Measurements from ENCODE around the gene CDA. TPM values are rescaled to one million over a fixed set of nuclear protein-coding genes. Genes with fewer than 3 reads are reported as not detected.

The CDA gene
- polyA plus RNA-seq, 1 of the 3 experiments (the other 2 are of a cell fraction) = 0.12 TPM

DNA sequence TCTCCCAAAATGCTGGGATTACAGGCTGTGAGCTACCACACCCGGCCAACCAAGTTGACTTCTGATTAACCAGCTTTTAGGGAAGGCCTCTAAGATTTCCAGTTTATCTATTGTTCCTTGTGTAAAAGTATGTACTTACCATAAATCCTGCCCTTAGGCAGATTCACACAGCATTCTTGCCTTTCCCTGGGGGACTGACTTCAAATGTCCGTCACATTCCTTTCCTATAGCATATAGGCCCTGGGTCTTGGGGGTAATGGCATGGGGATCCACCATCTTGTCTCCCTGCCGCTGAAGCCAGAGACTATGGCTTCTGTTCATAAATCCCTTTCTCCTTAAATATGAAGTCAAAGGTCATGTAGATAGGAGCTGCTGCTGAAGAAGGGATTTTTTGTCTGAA lies 43.5 kb downstream of the CDA start:
- ChIA-PET CTCF (interaction anchor here (0.7 to 10.4 kb wide), 32 partner anchors 8 to 156 kb away, joined by 3 to 97 read pairs (median 7); partner anchors contain the start of genes CDA and FAM43B), POLR2A (no interaction called here)
- no peaks in the 10 kb centered on the region; the same call in 1 of the 2 replicates for H4K20me1 ChIP-seq (ENCODE audit: insufficient read depth)
- no peaks in the 10 kb centered on the region for H3K9me3 ChIP-seq
- no peak for TF ChIP-seq ELF1 (IDR thresholded peaks at IDR 0.05)
- no peak for TF ChIP-seq FOXM1 (IDR thresholded peaks at IDR 0.05; ENCODE audit: low read depth)
- no peak for TF ChIP-seq RFX5 (IDR thresholded peaks at IDR 0.05; ENCODE audit: low read length)
- TF ChIP-seq CHD2 (IDR thresholded peaks at IDR 0.05; ENCODE audit: low read length, partially characterized antibody) = no peak
- no peak for TF ChIP-seq IRF3 (IDR thresholded peaks at IDR 0.05; ENCODE audit: low read depth, low read length)
- H3K9me2 ChIP-seq = no peaks in the 10 kb centered on the region
- peaks cover 0 to 12% of the 10 kb centered on the region in 2 experiments; a peak in 1 of 4 replicates for H3K4me1 ChIP-seq (ENCODE audit: control insufficient read depth in 1 of 2, insufficient read depth in 2 of 2, low read depth in 1 of 2, low read length in 1 of 2)
- no peak overlapping the region for H3K27ac ChIP-seq (ENCODE audit: low read depth in 2 of 2, low read length in 1 of 2)
- no peaks in the 10 kb centered on the region for H3K27me3 ChIP-seq (ENCODE audit: insufficient read depth)
- H3K4me2 ChIP-seq = no peak overlapping the region
- 100% methylated on average over 2 of the region's 3 CpGs for WGBS (ENCODE audit: low lambda C conversion rate)
- no peaks in the 10 kb centered on the region for H3K79me2 ChIP-seq (ENCODE audit: insufficient read depth)
- no peak overlapping the region for H2AFZ ChIP-seq (ENCODE audit: low read depth)
- H3K36me3 ChIP-seq (replicated peaks in 1 of 2; ENCODE audit: control insufficient read depth in 1 of 2, insufficient read depth in 2 of 2, low read length in 1 of 2) = no peaks in the 10 kb centered on the region
- H3K4me3 ChIP-seq (ENCODE audit: low read depth in 2 of 2, low read length in 1 of 2) = no peak overlapping the region
- no peaks in the 10 kb centered on the region for H3F3A ChIP-seq (replicated peaks; ENCODE audit: insufficient read depth)
- H3K9ac ChIP-seq = no peak overlapping the region
- no peak for DNase-seq

GRCh38 chr1:20633190-20634064 lies 44.5 kb downstream of the CDA start, which contains the start of gene PINK1:
PINK1 (plus strand) TSS chr1:20633458; CDS start chr1:20633549, 91 bp downstream.
- Histone ChIP-seq H3K4me3 (ENCODE audit: low read depth in 2 of 2, low read length in 1 of 2) (peak within 1 kb of the TSS; percentile 64 to 88), H3K4me2 (peak within 1 kb of the TSS; percentile 80), H3F3A (replicated peaks; ENCODE audit: insufficient read depth) (no peaks in the 10 kb centered on the region), H4K20me1 (ENCODE audit: insufficient read depth) (no peaks in the 10 kb centered on the region; the same call in 1 of the 2 replicates), H3K9me2 (no peaks in the 10 kb centered on the region), H2AFZ (ENCODE audit: low read depth) (peak within 1 kb of the TSS; percentile 99), H3K27me3 (ENCODE audit: insufficient read depth) (no peaks in the 10 kb centered on the region), H3K27ac (ENCODE audit: low read depth in 2 of 2, low read length in 1 of 2) (peak within 1 kb of the TSS; percentile 60 to 70), H3K36me3 (replicated peaks in 1 of 2; ENCODE audit: control insufficient read depth in 1 of 2, insufficient read depth in 2 of 2, low read length in 1 of 2) (no peaks in the 10 kb centered on the region), H3K9ac (peak within 1 kb of the TSS; percentile 81), H3K9me3 (no peaks in the 10 kb centered on the region), H3K4me1 (ENCODE audit: control insufficient read depth in 1 of 2, insufficient read depth in 2 of 2, low read depth in 1 of 2, low read length in 1 of 2) (peaks cover 0 to 12% of the 10 kb centered on the region in 2 experiments; a peak in 1 of 4 replicates), H3K79me2 (ENCODE audit: insufficient read depth) (no peaks in the 10 kb centered on the region)
- peak; percentile 95 for DNase-seq
- CTCF ChIA-PET = interaction anchor here (0.6 to 10.4 kb wide), 52 partner anchors 8 to 718 kb away, joined by 3 to 97 read pairs (median 5); partner anchors contain the start of genes CDA, DDOST, FAM43B and MUL1
- POLR2A ChIA-PET = interaction anchor here (0.6 to 1.3 kb wide), 3 partner anchors 28 to 126 kb away, joined by 3 to 5 read pairs (median 4); partner anchors contain the start of genes DDOST and MUL1
- 3% methylated on average over 23 of the region's 93 CpGs for WGBS (ENCODE audit: low lambda C conversion rate)
- TF ChIP-seq, protein P1, sequence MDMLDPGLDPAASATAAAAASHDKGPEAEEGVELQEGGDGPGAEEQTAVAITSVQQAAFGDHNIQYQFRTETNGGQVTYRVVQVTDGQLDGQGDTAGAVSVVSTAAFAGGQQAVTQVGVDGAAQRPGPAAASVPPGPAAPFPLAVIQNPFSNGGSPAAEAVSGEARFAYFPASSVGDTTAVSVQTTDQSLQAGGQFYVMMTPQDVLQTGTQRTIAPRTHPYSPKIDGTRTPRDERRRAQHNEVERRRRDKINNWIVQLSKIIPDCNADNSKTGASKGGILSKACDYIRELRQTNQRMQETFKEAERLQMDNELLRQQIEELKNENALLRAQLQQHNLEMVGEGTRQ (IDR thresholded peaks at IDR 0.05; ENCODE audit: borderline replicate concordance, low read depth, low read length) = no peak
- peak; percentile 93 for TF ChIP-seq NRF1 (IDR thresholded peaks at IDR 0.05; ENCODE audit: low read depth, low read length)
- peak; percentile 27; the same call in 1 of the 2 replicates for TF ChIP-seq TAF1 (IDR thresholded peaks at IDR 0.05; ENCODE audit: borderline replicate concordance, low read depth, low read length)
- no peak; the same call in 1 of the 2 replicates for TF ChIP-seq RCOR1 (IDR thresholded peaks at IDR 0.05; ENCODE audit: low read length)
- TF ChIP-seq TEAD4 (IDR thresholded peaks at IDR 0.05; ENCODE audit: borderline replicate concordance, insufficient read depth) = no peak
- TF ChIP-seq RXRA (IDR thresholded peaks at IDR 0.05; ENCODE audit: borderline replicate concordance, low read depth) = no peak
- TF ChIP-seq GATA2 (CRISPR knock-in tag; IDR thresholded peaks at IDR 0.05) = no peak
- TF ChIP-seq CTCF (IDR thresholded peaks at IDR 0.05) = peak; percentile 96
- TF ChIP-seq FOXJ3 (CRISPR knock-in tag; IDR thresholded peaks at IDR 0.05) = no peak
- TF ChIP-seq POLR2AphosphoS5 (IDR thresholded peaks at IDR 0.05; ENCODE audit: low read depth, low read length) = no peak
- no peak for TF ChIP-seq CHD2 (IDR thresholded peaks at IDR 0.05; ENCODE audit: low read length, partially characterized antibody)
- TF ChIP-seq EP300 (IDR thresholded peaks at IDR 0.05; ENCODE audit: borderline replicate concordance in 1 of 2, low read depth in 1 of 2, low read length in 1 of 2) = no peak
- TF ChIP-seq, protein P2, sequence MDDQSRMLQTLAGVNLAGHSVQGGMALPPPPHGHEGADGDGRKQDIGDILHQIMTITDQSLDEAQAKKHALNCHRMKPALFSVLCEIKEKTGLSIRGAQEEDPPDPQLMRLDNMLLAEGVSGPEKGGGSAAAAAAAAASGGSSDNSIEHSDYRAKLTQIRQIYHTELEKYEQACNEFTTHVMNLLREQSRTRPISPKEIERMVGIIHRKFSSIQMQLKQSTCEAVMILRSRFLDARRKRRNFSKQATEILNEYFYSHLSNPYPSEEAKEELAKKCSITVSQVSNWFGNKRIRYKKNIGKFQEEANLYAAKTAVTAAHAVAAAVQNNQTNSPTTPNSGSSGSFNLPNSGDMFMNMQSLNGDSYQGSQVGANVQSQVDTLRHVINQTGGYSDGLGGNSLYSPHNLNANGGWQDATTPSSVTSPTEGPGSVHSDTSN (IDR thresholded peaks at IDR 0.05) = no peak
- no peak for TF ChIP-seq ELF1 (IDR thresholded peaks at IDR 0.05)
- TF ChIP-seq SMC3 (IDR thresholded peaks at IDR 0.05; ENCODE audit: low read depth, low read length) = peak; percentile 90
- peak; percentile 84 for TF ChIP-seq SIN3A (IDR thresholded peaks at IDR 0.05; ENCODE audit: borderline replicate concordance, low read depth, low read length)
- TF ChIP-seq YY1 (IDR thresholded peaks at IDR 0.05; ENCODE audit: low read depth) = no peak
- TF ChIP-seq FOSL2 (IDR thresholded peaks at IDR 0.05; ENCODE audit: borderline replicate concordance, low read depth) = no peak
